AG09309 (cell line): ENCODE results near the gene DHCR7.

Experiments used
- DNase-seq: peaks from one replicate; pipeline ENCODE4 v3.0.0-alpha.2; 2010; ENCODE audit warnings: low read depth
- H3K4me3 ChIP-seq: 2 replicates; pipeline ENCODE4 v1.5.1; 2011; ENCODE audit warnings: mild to moderate bottlenecking, low read depth, low read length, moderate library complexity; ENCODE audit not compliant: control insufficient read depth
- CTCF ChIP-seq: IDR thresholded peaks from 2 replicates; pipeline ENCODE4 v1.5.1; 2011; ENCODE audit warnings: mild to moderate bottlenecking, low read depth, low read length, inconsistent platforms; ENCODE audit not compliant: insufficient read depth, control insufficient read depth; ENCODE audit errors: missing control alignments

DHCR7 gene

GRCh38 chr11:71448257-71449171, at the start of gene DHCR7:
Gene DHCR7, minus strand, starts transcription at chr11:71448393. Its CDS starts 3,441 bp downstream, at chr11:71444952.
- H3K4me3 ChIP-seq, result peak within 1 kb of the TSS; percentile 81
- no peak for TF ChIP-seq CTCF
- DNase-seq, result peak; percentile 62

- no peak for TF ChIP-seq CTCF
- H3K4me3 ChIP-seq, result no peak overlapping the region
- no peak for DNase-seq
Observed at GRCh38 chr11:71496421-71496820, 48.2 kb upstream of the DHCR7 start.

- TF ChIP-seq CTCF, result no peak
Observed at GRCh38 chr11:71495286-71496230, 47.4 kb upstream of the DHCR7 start.

GRCh38 chr11:71491940-71492339, 43.7 kb upstream of the DHCR7 start:
- no peak for DNase-seq
- no peak for TF ChIP-seq CTCF
- H3K4me3 ChIP-seq, result no peak overlapping the region

More at GRCh38 chr11:71495286-71496230, 47.4 kb upstream of the DHCR7 start:
- no peak for DNase-seq
- H3K4me3 ChIP-seq, result no peak overlapping the region

- no peak for TF ChIP-seq CTCF
- DNase-seq, result no peak
- no peak overlapping the region for H3K4me3 ChIP-seq
Observed at GRCh38 chr11:71491531-71491930, 43.3 kb upstream of the DHCR7 start.

GRCh38 chr11:71490731-71491390, 42.7 kb upstream of the DHCR7 start:
- no peak for DNase-seq
- no peak for TF ChIP-seq CTCF
- no peak overlapping the region for H3K4me3 ChIP-seq
